Esophagus muscularis mucosa (tissue), 4 donors: ENCODE data around the gene SFMBT1.

Experiments used
- EP300 ChIP-seq: sonication (generic); formaldehyde crosslinking; IDR thresholded peaks from one replicate; pipeline ENCODE4 v1.6.1; 2017; ENCODE audit warnings: antibody characterized with exemption
- POLR2A ChIP-seq: fragments of 450-650 bp; IDR thresholded peaks from one replicate; pipeline ENCODE4 v1.6.1; 2017; ENCODE audit warnings: antibody characterized with exemption, moderate library complexity, mild to moderate bottlenecking, low read depth
- POLR2AphosphoS5 ChIP-seq, 2 donors: sonication (generic); formaldehyde crosslinking; IDR thresholded peaks; one replicate each; pipeline ENCODE4 v1.6.1; 2017; ENCODE audit warnings: antibody characterized with exemption in 2 of 2
- TF ChIP-seq, protein P1 (sequence below), 3 experiments: fragments of 200-600 bp in 2 of 3; fragments of 450-650 bp in 1 of 3; sonication (generic) in 2 of 3; IDR thresholded peaks; one replicate each; pipeline ENCODE4 v1.5.1; 2017 to 2019; ENCODE audit warnings: antibody characterized with exemption in 3 of 3, mild to moderate bottlenecking in 2 of 3, moderate library complexity in 1 of 3

DNA sequence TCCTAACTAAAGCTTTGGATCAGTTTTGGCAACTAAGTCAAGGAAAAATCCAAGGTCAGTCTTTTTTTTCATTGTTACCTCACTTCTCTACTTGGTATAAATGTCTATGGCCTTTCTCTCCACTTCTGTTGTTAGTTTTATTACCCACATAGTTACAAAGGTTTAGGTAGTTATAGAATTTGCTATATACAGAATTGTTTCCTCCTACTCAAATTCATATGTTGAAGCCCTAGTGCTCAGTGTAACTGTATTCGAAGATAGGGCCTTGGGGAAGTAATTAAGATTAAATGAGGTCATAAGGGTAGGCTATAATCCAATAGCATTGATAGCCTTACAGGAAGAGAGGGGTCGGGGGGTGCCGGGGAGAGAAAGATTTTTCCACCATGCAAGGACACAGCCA is 128.8 kb downstream of the SFMBT1 start:
- TF ChIP-seq, protein P1, sequence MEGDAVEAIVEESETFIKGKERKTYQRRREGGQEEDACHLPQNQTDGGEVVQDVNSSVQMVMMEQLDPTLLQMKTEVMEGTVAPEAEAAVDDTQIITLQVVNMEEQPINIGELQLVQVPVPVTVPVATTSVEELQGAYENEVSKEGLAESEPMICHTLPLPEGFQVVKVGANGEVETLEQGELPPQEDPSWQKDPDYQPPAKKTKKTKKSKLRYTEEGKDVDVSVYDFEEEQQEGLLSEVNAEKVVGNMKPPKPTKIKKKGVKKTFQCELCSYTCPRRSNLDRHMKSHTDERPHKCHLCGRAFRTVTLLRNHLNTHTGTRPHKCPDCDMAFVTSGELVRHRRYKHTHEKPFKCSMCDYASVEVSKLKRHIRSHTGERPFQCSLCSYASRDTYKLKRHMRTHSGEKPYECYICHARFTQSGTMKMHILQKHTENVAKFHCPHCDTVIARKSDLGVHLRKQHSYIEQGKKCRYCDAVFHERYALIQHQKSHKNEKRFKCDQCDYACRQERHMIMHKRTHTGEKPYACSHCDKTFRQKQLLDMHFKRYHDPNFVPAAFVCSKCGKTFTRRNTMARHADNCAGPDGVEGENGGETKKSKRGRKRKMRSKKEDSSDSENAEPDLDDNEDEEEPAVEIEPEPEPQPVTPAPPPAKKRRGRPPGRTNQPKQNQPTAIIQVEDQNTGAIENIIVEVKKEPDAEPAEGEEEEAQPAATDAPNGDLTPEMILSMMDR (IDR thresholded peaks at IDR 0.05) = no peak
- no peak for TF ChIP-seq POLR2AphosphoS5 (IDR thresholded peaks at IDR 0.05)
- no peak for TF ChIP-seq POLR2A
- TF ChIP-seq EP300 = no peak
